GM12801 (cell line): ENCODE measurements around the gene ADRM1.

Source experiments
- CTCF ChIP-seq: IDR thresholded peaks from one replicate; pipeline ENCODE4 v1.5.1; 2011; ENCODE audit warnings: control low read depth; ENCODE audit not compliant: insufficient read length; ENCODE audit errors: extremely low read depth

ADRM1 gene

DNA sequence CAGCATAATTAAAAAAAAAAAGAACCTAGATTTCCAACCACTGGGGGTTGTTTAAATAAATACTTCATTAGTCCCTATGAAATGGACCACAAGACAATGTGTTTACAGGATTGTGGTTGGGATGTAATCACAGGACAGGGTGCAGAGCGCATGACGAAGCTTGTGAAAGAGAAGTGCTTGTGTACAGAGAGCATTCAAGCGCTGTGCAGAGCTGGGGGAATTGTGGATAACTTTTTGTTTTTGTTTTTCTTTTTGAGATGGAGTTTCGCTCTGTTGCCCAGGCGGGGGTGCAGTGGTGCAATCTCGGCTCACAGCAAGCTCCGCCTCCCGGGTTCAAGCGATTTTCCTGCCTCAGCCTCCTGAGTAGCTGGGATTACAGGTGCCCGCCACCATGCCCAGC, 42.0 kb downstream of the ADRM1 start:
- no peak for TF ChIP-seq CTCF

DNA sequence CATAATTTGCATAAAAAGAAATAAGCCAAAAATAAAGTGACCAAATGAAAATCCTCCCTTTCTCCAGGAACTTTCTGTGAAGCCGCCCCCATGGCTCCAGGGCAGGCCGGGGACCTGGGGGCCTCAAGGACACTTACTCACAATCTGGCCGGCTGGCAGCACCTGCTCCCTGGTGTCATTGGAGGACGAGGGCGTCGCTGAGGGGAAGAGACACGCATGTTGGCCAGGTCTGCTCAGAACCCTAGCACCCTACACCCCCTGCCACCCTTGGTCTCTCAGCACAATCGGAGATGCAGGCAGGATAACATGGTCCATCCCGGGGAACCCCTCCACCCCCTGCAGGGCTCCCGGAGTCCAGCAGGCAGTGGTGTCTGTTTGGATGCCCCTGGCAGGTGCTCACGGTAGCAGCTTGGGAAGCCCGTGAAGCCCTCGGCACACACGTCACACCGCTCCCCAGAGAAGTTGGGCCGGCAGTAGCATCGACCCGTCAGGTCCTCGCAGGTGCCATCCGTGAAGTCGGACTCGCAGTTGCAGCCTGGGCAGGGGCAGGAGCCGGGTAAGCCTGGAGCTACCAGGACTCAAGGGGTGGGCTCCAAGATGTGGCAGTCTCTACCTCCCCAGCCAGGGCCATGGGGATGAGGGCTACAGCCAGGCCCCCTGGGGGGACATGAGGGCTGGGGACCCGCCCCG, 43.0 kb downstream of the ADRM1 start:
- no peak for TF ChIP-seq CTCF

DNA sequence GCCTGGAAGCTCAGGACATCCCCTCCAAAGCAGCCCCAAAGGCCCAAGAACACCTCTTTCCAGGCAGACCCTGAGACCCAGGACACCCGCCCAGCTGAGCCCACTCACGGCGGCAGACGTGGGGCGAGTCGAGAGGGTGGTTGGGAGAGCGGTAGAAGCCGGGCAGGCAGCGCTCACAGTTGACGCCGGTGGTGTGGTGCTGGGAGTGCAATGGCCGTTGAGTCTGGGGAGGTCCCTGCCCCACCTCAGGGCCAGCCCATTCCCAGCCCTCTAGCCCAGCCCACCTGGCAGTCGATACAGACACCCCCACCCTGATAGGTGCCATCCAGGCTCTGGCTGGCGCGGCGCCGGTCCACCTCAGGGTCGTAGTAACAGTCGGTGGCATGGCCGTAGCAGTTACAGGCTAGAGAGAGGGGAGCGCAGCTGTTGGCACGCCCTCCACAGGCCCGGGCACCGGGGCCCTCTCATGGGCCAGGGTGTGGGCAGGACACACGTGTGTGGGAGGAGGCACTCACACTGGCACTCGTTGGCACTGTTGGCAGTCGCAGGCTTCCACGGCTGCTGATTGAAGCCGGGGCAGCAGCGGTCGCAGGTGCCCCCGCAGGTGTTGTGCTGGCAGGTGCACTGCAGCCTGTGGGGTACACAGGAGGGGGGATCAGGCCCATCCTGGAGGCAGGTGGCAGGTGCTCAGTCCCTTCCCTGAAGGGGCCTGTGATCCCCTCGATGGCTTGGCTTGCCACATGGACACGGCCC, 43.8 kb downstream of the ADRM1 start:
- TF ChIP-seq CTCF = no peak

DNA sequence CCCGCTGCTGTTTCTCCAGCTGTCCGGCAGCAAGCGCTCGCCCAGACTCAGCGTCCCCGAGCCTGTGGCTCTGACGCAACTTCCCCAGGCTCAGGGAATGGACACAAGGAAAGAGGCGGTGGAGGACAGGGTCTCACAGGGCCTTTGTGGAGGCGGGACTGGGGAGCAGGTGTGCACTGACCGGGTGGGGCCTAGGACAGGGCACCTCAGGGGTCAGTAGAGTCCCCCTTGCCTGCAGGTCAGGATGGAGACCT, 44.3 kb downstream of the ADRM1 start:
- TF ChIP-seq CTCF = no peak

- no peak for TF ChIP-seq CTCF
Measured at GRCh38 chr20:62347445-62347844, 44.6 kb downstream of the ADRM1 start.

DNA sequence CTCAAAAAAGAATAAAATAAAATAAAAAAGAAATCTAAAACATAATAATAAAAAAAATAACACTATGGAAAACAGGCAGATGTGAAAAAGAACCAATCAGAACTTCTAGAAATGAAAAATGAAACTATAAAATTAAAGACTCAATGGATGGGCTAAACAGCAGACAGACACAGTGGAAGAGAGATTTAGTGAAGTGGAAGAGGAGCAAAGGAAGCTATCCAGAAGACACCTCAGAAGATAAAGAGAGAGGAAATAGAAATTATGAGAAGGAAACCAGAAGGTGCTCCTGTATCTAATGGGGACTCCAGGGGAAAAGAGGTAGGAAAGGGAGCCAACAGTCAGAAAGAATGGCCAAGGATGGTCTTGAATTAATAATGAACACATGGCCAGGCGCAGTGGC, 45.8 kb downstream of the ADRM1 start:
- TF ChIP-seq CTCF = no peak

GRCh38 chr20:62349556-62350097, 46.8 kb downstream of the ADRM1 start:
- no peak for TF ChIP-seq CTCF
